ENCODE results near the gene IL20RB.

IL20RB gene, protein sequence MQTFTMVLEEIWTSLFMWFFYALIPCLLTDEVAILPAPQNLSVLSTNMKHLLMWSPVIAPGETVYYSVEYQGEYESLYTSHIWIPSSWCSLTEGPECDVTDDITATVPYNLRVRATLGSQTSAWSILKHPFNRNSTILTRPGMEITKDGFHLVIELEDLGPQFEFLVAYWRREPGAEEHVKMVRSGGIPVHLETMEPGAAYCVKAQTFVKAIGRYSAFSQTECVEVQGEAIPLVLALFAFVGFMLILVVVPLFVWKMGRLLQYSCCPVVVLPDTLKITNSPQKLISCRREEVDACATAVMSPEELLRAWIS

DNA sequence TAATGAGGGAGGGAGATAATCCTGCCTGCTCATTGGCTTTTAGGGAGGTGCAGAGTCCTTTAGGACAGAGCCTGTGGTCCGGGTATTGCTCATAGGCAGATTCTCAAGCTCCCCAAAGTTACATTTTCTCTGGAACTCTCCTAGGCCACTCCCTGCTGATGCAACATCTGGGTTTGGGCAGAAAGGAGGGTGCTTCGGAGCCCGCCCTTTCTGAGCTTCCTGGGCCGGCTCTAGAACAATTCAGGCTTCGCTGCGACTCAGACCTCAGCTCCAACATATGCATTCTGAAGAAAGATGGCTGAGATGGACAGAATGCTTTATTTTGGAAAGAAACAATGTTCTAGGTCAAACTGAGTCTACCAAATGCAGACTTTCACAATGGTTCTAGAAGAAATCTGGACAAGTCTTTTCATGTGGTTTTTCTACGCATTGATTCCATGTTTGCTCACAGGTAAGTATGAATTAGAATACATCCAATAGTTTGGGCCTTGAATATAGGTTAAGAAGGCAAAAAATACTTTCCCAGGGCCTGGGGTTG is at the start of gene IL20RB:
TSS of gene IL20RB (plus strand) at position 233 of the 538 bp plus-strand sequence. CDS start at position 364, 131 bp downstream.
- DNase-seq (ENCODE audit: low spot score): no peak
- Mint-ChIP-seq H3K27ac (no peak within 1 kb of the TSS), H3K4me3 (no peak within 1 kb of the TSS), H3K27me3 (ENCODE audit: low read depth) (no peaks in the 10 kb centered on the region), H3K4me1 (ENCODE audit: low read depth) (peaks cover 12% of the 10 kb centered on the region), H3K9me3 (no peaks in the 10 kb centered on the region), H3K36me3 (ENCODE audit: low read depth) (no peaks in the 10 kb centered on the region)

DNA sequence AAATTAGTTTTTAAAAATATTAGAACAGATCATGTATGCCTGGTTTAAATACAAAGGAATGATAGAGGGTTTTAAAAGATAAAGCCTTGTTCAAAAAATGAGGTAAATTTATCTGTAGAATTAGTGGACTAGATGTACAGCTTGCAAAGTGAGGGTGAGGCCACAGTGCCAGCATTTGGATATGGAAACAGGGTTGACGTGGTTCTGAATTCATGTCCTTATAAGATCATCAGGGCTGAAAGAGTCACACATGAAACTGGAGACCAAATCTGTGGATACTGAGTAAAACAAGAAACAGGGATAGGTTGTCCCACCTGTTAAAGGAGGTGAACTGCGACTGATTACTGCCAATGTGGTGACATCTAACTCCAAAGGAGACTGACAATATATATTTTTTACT is 49.5 kb upstream of the IL20RB start:
- H3K4me3 Mint-ChIP-seq: no peak overlapping the region
- no peak overlapping the region for H3K27ac Mint-ChIP-seq
- H3K9me3 Mint-ChIP-seq: peaks cover 26% of the 10 kb centered on the region
- H3K36me3 Mint-ChIP-seq (ENCODE audit: low read depth): peaks cover 50% of the 10 kb centered on the region
- no peaks in the 10 kb centered on the region for H3K27me3 Mint-ChIP-seq (ENCODE audit: low read depth)
- H3K4me1 Mint-ChIP-seq (ENCODE audit: low read depth): peaks cover 51% of the 10 kb centered on the region
- DNase-seq (ENCODE audit: low spot score): no peak

DNA sequence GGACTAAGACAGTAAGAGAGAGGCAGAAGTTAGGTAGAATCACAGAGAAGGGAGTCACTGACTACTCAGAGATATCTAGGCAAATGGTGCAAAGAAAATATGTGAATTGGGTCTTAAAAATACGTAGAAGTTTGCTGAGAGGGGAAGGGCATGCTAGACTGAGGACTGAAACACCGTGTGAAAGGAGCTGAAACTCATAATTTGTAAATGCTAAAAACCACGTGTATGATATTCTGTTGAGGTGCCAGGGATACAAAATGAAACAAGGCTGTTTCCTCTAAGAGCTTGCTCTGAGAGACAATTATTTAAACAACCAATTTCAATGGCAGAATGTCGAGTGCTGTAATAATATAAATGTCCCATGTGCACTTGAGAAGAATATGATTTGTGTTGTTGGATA is 48.6 kb upstream of the IL20RB start:
- peaks cover 20% of the 10 kb centered on the region for H3K9me3 Mint-ChIP-seq
- H3K4me1 Mint-ChIP-seq (ENCODE audit: low read depth): peaks cover 53% of the 10 kb centered on the region
- H3K36me3 Mint-ChIP-seq (ENCODE audit: low read depth): peaks cover 52% of the 10 kb centered on the region
- H3K4me3 Mint-ChIP-seq: no peak overlapping the region
- no peak for DNase-seq (ENCODE audit: low spot score)
- peak overlapping the region; percentile 16 for H3K27ac Mint-ChIP-seq
- H3K27me3 Mint-ChIP-seq (ENCODE audit: low read depth): no peaks in the 10 kb centered on the region

DNA sequence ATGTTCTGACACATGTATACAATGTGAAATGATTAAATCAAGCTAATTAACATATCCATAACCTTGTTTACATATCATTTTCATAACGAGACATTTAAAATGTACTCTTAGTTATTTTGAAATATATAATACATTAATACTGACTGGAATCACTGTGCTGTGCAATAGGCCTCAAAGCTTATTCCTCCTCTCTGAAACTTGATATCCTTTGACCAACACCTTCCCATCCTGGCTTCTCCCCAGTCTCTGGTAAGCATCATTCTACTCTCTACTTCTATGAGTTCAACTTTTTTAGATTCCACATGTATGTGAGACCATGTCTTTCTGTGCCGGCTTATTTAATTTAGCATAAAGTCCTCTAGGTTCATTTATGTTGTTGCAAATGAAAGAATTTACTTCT is 47.1 kb upstream of the IL20RB start:
- H3K4me3 Mint-ChIP-seq: no peak overlapping the region
- H3K4me1 Mint-ChIP-seq (ENCODE audit: low read depth): peaks cover 63% of the 10 kb centered on the region
- no peaks in the 10 kb centered on the region for H3K27me3 Mint-ChIP-seq (ENCODE audit: low read depth)
- DNase-seq (ENCODE audit: low spot score): no peak
- no peak overlapping the region for H3K27ac Mint-ChIP-seq
- H3K9me3 Mint-ChIP-seq: peaks cover 13% of the 10 kb centered on the region
- peaks cover 50% of the 10 kb centered on the region for H3K36me3 Mint-ChIP-seq (ENCODE audit: low read depth)

DNA sequence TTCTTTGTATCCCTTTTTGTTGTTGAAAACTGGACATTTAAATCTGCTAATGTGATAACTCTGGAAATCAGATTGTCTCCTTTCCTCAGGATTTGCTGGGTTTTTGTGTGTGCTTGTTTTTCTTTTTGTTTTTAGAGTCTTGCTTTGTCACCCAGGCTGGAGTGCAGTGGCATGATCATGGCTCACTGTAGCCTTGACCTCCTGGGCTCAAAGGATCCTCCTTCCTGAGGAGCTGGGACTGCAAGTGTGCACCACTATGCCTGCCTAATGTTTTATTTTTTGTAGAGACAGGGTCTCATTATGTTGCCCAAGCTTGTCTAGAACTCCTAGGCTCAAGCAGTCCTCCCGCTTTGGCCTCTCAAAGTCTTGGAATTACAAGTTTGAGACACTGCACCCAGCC is 44.6 kb upstream of the IL20RB start:
- no peak for DNase-seq (ENCODE audit: low spot score)
- no peak overlapping the region for H3K4me3 Mint-ChIP-seq
- H3K36me3 Mint-ChIP-seq (ENCODE audit: low read depth): peaks cover 51% of the 10 kb centered on the region
- peaks cover 13% of the 10 kb centered on the region for H3K9me3 Mint-ChIP-seq
- H3K4me1 Mint-ChIP-seq (ENCODE audit: low read depth): peaks cover 61% of the 10 kb centered on the region
- no peaks in the 10 kb centered on the region for H3K27me3 Mint-ChIP-seq (ENCODE audit: low read depth)
- no peak overlapping the region for H3K27ac Mint-ChIP-seq

DNA sequence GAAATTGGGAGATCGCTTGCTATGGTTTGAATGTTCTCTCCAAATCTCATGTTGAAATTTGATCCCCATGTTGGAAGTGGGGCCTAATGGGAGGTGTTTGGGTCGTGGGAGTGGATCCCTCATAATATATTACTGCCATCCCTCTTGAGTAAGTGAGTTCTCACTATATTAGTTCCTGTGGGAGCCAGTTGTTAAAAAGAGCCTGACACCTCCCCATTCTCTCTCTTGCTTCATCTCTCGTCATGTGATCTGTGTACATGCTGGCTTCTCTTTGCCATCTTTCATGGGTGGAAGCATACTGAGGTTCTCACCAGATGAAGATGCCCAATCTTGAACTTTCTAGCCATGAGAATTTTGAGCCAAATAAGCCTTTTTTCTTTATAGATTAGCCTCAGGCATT is 43.0 kb upstream of the IL20RB start:
- Mint-ChIP-seq H3K4me1 (ENCODE audit: low read depth) (peaks cover 61% of the 10 kb centered on the region), H3K9me3 (peaks cover 13% of the 10 kb centered on the region), H3K4me3 (no peak overlapping the region), H3K36me3 (ENCODE audit: low read depth) (peaks cover 57% of the 10 kb centered on the region), H3K27ac (no peak overlapping the region), H3K27me3 (ENCODE audit: low read depth) (no peaks in the 10 kb centered on the region)
- DNase-seq (ENCODE audit: low spot score): no peak

DNA sequence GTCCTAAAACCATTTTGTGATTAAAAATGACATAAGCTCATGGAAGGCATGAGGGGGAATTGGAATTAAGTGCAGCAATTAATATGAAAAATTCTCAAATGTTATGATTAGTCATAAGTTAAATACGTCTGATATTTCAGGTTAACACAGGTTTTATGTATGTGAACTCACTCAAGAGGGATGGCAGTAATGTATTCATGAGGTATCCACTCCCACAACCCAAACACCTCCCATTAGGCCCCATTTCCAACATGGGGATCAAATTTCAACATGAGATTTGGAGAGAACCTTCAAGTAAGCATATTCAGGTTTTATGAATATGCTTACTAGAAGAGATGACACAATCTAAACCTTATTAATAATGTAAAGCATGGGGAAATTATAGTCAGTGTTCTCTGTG is 41.6 kb upstream of the IL20RB start:
- Mint-ChIP-seq H3K4me3 (no peak overlapping the region), H3K36me3 (ENCODE audit: low read depth) (peaks cover 58% of the 10 kb centered on the region), H3K9me3 (peaks cover 17% of the 10 kb centered on the region), H3K27ac (no peak overlapping the region), H3K4me1 (ENCODE audit: low read depth) (peaks cover 64% of the 10 kb centered on the region), H3K27me3 (ENCODE audit: low read depth) (no peaks in the 10 kb centered on the region)
- DNase-seq (ENCODE audit: low spot score): no peak

DNA sequence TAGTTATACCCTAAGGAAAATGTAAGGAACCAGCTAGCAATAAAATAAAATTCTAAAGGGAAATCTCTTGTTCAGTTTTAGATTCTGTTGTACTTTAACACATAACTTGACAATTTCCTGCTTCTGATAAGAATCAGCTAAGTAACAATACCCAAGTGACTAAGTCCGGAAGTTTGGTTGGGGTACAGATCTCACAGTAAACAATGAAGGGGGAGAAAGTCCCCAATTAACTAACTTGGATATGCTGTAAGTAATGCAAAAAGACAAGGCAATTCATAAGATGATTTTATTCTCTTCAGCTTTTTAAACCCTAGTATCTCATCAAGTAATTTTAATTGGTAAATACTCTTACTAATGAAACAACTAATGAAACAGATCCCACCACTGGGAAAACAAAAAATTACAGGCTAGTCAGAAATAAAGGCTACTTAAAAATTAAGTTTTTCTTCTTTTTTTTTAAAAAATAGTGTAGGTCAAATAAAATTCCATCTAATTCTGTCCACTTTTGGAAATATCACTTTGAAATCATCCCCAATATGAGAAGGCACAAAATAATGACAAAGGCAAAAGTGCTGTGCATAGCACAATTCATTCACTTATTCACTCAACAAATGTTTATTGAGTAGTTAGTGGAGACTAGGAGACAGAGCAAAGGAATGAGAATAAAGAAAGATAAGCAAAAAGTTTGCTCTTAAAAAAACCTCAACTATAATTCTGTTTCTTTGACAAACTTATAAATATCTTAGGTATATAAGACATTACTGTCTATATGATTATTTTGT is 37.8 kb upstream of the IL20RB start:
- DNase-seq (ENCODE audit: low spot score): peak; percentile 17
- Mint-ChIP-seq H3K27me3 (ENCODE audit: low read depth) (no peaks in the 10 kb centered on the region), H3K27ac (peak overlapping the region; percentile 70), H3K4me1 (ENCODE audit: low read depth) (peaks cover 63% of the 10 kb centered on the region), H3K9me3 (peaks cover 8% of the 10 kb centered on the region), H3K4me3 (peak overlapping the region; percentile 64), H3K36me3 (ENCODE audit: low read depth) (peaks cover 44% of the 10 kb centered on the region)

DNA sequence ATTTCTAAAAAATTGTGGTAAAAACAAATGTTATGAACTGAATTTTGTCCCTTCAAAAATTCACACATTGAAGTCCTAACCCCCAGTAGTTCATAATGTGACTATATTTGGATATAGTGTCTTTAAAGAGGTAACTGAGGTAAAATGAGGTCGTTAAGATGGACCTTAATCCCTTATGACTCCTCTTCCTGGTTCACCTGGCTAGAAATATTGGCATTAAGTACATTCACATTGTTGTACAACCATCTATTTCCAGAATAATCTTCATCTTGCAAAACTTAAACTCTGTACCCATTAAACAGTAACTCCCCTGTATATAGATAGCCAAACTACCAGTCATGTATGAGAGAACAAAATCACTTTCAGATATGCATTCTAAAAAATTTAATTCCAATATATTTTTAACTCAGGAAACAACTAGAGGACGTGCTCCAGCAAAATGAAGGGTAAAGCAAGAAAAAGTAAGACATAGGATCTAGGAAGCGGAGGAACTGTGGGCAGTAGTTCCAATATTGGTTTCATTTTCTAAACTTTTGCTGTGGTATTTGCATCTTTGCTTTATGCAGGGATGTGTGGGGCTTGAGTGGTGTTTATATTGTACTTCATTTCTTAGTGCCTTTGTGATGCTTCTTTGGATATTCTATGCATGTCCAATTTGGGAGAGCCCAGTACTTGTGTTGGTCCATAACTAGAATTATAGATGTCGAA is 36.7 kb upstream of the IL20RB start:
- Mint-ChIP-seq H3K4me3 (peak overlapping the region; percentile 65), H3K9me3 (peaks cover 8% of the 10 kb centered on the region), H3K36me3 (ENCODE audit: low read depth) (peaks cover 36% of the 10 kb centered on the region), H3K27me3 (ENCODE audit: low read depth) (no peaks in the 10 kb centered on the region), H3K4me1 (ENCODE audit: low read depth) (peaks cover 59% of the 10 kb centered on the region), H3K27ac (peak overlapping the region; percentile 72)
- no peak for DNase-seq (ENCODE audit: low spot score)

DNA sequence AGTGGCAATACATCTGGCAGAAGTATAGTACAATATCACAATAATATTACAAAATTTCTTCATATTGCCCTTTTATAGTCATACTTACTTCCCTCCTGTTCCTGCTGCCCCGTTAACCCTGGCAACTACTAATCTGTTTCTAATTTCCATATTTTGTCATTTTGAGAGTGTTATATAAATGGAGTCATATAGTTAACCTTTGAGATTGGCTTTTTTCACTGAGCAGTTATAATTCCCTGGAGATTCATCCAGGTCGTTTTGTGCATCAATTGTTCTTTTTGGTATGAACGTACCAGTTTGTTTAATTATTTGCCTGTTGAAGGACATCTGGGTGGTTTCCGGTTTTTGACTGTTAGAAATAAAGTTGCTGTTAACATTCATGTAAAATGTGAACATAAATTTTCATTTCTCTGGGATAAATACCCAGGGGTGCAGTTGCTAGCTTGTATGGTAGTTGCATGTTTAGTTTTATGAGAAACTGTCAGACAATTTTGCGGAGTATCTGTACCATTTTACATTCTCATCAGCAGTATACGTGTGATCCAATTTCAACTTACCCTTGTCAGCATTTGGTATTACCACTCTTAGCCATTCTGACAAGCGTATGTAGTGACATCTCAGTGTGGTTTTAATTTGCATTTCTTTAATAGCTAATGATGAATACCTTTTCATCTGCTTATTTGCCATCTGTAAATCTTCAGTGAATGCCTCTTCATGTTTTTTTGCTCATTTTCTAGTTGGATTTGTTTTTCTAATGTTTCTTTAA is 32.2 kb upstream of the IL20RB start:
- Mint-ChIP-seq H3K9me3 (peaks cover 8% of the 10 kb centered on the region), H3K4me3 (no peak overlapping the region), H3K36me3 (ENCODE audit: low read depth) (peaks cover 44% of the 10 kb centered on the region), H3K27ac (no peak overlapping the region), H3K4me1 (ENCODE audit: low read depth) (peaks cover 33% of the 10 kb centered on the region), H3K27me3 (ENCODE audit: low read depth) (no peaks in the 10 kb centered on the region)
- DNase-seq (ENCODE audit: low spot score): no peak

DNA sequence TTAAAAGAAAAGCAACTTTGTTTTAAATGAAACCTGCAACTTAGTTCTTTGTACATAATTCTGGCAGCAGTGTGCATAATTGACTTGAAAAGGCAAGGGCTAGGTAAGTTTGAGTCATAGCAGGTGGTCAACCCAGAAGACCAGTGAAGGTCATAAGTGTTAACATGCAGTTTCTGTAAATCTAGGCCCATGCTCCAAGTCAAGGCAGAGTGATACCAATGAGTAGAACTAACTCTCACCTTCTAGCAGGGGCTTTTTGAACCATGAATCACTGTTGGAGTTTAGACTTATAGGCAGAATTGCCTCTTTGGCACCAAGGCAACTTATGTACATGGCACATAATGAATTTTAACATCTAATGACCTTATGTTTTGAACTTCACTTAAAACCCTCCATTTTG is 29.5 kb upstream of the IL20RB start:
- no peak for DNase-seq (ENCODE audit: low spot score)
- no peaks in the 10 kb centered on the region for H3K27me3 Mint-ChIP-seq (ENCODE audit: low read depth)
- no peak overlapping the region for H3K4me3 Mint-ChIP-seq
- peaks cover 41% of the 10 kb centered on the region for H3K36me3 Mint-ChIP-seq (ENCODE audit: low read depth)
- H3K4me1 Mint-ChIP-seq (ENCODE audit: low read depth): peaks cover 33% of the 10 kb centered on the region
- H3K9me3 Mint-ChIP-seq: no peaks in the 10 kb centered on the region
- H3K27ac Mint-ChIP-seq: no peak overlapping the region

DNA sequence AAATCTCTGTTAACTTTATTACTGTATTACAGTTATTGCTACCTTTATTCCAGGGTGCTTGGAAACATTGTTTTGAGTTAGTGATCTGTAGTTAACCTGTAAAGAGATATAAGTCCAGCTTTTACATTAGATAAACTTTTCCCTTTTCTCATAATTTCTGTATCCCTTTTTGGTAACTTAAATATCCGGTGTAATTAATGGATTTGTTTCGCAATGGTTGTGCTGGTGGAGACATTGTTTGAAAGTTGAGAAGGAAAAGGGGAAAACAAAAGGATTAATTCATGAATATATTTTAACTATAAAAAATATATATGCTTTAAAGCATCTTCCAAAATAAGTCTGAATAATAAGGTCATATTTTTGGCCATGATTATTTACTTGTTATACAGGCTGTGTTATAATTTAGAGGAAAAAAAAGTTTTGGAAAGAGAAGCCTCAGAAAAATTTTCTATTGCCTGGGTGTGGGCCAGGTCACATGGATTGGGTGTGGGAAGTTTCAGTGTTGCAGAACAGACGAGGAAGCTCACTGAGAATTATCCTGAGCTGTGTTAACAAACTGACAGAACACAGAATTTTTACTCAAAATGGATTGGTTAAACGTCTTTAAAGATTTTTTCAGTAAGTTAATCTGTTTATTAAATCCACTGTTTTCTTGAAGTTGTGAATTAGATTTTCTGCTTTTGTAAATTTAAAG is 27.7 kb upstream of the IL20RB start:
- DNase-seq (ENCODE audit: low spot score): no peak
- H3K9me3 Mint-ChIP-seq: peaks cover 4% of the 10 kb centered on the region
- H3K27me3 Mint-ChIP-seq (ENCODE audit: low read depth): no peaks in the 10 kb centered on the region
- peaks cover 52% of the 10 kb centered on the region for H3K36me3 Mint-ChIP-seq (ENCODE audit: low read depth)
- no peak overlapping the region for H3K27ac Mint-ChIP-seq
- H3K4me1 Mint-ChIP-seq (ENCODE audit: low read depth): peaks cover 31% of the 10 kb centered on the region
- no peak overlapping the region for H3K4me3 Mint-ChIP-seq

DNA sequence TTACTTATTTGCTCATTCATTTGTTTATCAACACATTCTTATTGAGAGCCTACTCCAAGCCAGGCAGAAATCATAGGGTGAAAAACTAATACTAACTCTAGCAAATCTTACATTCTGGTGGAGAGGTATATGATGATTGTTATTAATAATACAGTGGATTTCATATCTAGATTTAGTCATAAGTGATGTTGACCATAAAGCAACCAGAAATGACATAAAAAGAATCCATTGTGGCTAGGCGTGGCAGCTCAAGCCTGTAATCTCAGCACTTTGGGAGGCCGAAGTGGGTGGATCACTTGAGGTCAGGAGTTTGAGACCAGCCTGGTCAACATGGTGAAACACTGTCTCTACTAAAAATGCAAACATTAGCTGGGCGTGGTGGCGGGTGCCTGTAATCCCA is 26.2 kb upstream of the IL20RB start:
- Mint-ChIP-seq H3K4me3 (no peak overlapping the region), H3K9me3 (peaks cover 7% of the 10 kb centered on the region), H3K27me3 (ENCODE audit: low read depth) (no peaks in the 10 kb centered on the region), H3K27ac (no peak overlapping the region), H3K4me1 (ENCODE audit: low read depth) (peaks cover 30% of the 10 kb centered on the region), H3K36me3 (ENCODE audit: low read depth) (peaks cover 60% of the 10 kb centered on the region)
- no peak for DNase-seq (ENCODE audit: low spot score)

All from T-helper 2 cell treated with Interferon-gamma antibody and Interleukin-4, amounts not matched to agents 5 μg/mL and 100 μg/mL, for 36 hours (primary cell).